ENCODE results near the gene PLPPR3. TPM values are rescaled to one million over a fixed set of nuclear protein-coding genes. Genes with fewer than 3 reads are reported as not detected.
"Not testable (repeated sequence)": the region's sequence is repeated elsewhere in the genome, so short reads cannot be mapped to it uniquely, and the experiment has no call there.

Gene PLPPR3
- total and polyA plus RNA-seq, 2 donors (not counting 1 experiment from before 2014, with no cell fraction given): 0.19 to 2.5 TPM

DNA sequence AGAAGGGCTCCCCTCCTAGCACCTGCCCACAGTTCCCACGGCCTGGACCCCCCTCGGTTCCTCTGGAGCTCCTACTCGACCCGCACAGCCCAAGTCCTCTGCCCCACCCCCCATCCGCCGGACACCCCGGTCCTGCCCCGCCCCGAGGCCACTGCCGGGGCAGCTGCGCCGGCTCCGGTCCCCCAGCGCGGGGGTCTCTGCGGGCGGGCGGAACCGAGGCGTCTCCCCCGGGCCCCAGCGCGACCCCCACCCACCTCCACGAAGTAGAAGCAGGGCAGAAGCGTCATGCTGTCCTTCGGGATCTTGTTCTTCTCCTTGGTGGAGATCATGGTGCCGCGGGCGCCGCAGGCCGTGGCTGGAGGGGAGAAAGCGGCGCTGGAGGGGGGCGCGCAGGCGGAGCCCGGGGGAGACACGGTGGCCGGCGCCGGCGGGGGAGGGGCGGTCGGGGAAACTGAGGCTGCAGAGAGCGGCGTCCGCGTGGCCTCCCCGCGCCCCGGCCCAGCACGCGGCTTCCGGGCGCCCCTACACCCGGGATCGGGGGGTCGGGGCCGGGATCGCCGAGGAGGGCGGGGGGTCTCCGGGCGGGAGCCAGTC lies 427 bp downstream of the PLPPR3 start:
- Histone ChIP-seq H2AFZ (ENCODE audit: low read length) (no peak overlapping the region), H3K4me2 (ENCODE audit: extremely low read depth, insufficient read depth, low read length) (no peak overlapping the region)
- DNase-seq (ENCODE audit: low read depth in 2 of 2): no peak

DNA sequence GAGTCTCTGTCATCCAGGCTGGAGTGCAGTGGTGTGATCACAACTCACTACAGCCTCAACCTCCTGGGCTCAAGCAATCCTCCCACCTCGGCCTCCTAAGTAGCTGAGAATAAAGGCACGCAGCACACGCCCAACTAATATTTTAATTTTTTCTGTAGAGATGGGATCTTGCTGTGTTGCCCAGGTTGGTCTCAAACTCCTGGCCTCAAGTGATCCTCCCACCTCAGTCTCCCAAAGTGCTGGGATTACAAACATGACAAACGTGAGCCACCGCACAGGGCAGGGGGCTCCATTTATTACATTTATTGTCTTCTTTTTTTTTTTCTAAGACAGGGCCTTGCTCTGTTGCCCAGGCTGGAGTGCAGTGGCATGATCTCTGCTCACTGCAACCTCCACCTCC lies 1.5 kb downstream of the PLPPR3 start:
- H3K9ac ChIP-seq (ENCODE audit: insufficient read depth, low read length); H3K4me1 ChIP-seq (ENCODE audit: control insufficient read depth, extremely low read depth, insufficient read depth, low read length); DNase-seq (ENCODE audit: low read depth in 2 of 2); H3K27ac ChIP-seq (ENCODE audit: insufficient read depth, low read length); H3K9me3 ChIP-seq (ENCODE audit: control insufficient read depth, insufficient read depth, low read depth, low read length); H3K27me3 ChIP-seq (ENCODE audit: control insufficient read depth, insufficient read depth, low read length); H2AFZ ChIP-seq (ENCODE audit: low read length); H3K4me2 ChIP-seq (ENCODE audit: extremely low read depth, insufficient read depth, low read length); H3K79me2 ChIP-seq (ENCODE audit: control insufficient read depth, insufficient read depth, low read length); H4K20me1 ChIP-seq (ENCODE audit: control insufficient read depth, extremely low read depth, insufficient read depth, low read length); H3K4me3 ChIP-seq (replicated peaks in 1 of 4; ENCODE audit: control extremely low read depth in 1 of 4, insufficient read depth in 1 of 4, low read depth in 3 of 4, low read length in 4 of 4); H3K36me3 ChIP-seq (ENCODE audit: control insufficient read depth, insufficient read depth, low read length): not testable (repeated sequence)

More for the DNA sequence above, 427 bp downstream of the PLPPR3 start:
- Histone ChIP-seq H3K79me2 (ENCODE audit: control insufficient read depth, insufficient read depth, low read length) (no peaks in the 10 kb centered on the region), H3K27ac (ENCODE audit: insufficient read depth, low read length) (no peak overlapping the region), H3K36me3 (ENCODE audit: control insufficient read depth, insufficient read depth, low read length) (no peaks in the 10 kb centered on the region), H3K27me3 (ENCODE audit: control insufficient read depth, insufficient read depth, low read length) (no peaks in the 10 kb centered on the region), H3K9me3 (ENCODE audit: control insufficient read depth, insufficient read depth, low read depth, low read length) (no peaks in the 10 kb centered on the region), H3K4me3 (replicated peaks in 1 of 4; ENCODE audit: control extremely low read depth in 1 of 4, insufficient read depth in 1 of 4, low read depth in 3 of 4, low read length in 4 of 4) (peak overlapping the region in 1 of 4 experiments; percentile 40), H3K4me1 (ENCODE audit: control insufficient read depth, extremely low read depth, insufficient read depth, low read length) (no peaks in the 10 kb centered on the region), H3K9ac (ENCODE audit: insufficient read depth, low read length) (no peak overlapping the region), H4K20me1 (ENCODE audit: control insufficient read depth, extremely low read depth, insufficient read depth, low read length) (no peaks in the 10 kb centered on the region)
- TF ChIP-seq, protein P1, sequence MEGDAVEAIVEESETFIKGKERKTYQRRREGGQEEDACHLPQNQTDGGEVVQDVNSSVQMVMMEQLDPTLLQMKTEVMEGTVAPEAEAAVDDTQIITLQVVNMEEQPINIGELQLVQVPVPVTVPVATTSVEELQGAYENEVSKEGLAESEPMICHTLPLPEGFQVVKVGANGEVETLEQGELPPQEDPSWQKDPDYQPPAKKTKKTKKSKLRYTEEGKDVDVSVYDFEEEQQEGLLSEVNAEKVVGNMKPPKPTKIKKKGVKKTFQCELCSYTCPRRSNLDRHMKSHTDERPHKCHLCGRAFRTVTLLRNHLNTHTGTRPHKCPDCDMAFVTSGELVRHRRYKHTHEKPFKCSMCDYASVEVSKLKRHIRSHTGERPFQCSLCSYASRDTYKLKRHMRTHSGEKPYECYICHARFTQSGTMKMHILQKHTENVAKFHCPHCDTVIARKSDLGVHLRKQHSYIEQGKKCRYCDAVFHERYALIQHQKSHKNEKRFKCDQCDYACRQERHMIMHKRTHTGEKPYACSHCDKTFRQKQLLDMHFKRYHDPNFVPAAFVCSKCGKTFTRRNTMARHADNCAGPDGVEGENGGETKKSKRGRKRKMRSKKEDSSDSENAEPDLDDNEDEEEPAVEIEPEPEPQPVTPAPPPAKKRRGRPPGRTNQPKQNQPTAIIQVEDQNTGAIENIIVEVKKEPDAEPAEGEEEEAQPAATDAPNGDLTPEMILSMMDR (conservative IDR thresholded peaks at IDR 0.05 in 1 of 2, IDR thresholded peaks at IDR 0.05 in 1 of 2; ENCODE audit: low read depth in 1 of 2, low read length in 2 of 2): no peak
- no peak for TF ChIP-seq EZH2 (IDR thresholded peaks at IDR 0.05; ENCODE audit: low read length, missing control alignments)

DNA sequence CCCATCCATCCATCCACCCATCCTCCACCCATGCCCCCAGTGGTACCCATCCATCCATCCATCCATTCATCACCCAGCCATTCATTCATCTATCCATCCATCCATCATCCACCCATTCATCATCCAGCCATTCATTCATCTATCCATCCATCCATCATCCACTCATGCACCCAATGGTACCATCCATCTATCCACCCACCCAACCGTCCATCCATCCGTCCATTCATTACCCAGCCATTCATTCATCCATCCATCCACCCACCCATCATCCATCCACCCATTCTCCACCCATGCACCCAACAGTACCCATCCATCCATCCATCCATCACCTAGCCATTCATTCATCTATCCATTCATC lies 5.3 kb downstream of the PLPPR3 start:
- no peaks in the 10 kb centered on the region for H3K79me2 ChIP-seq (ENCODE audit: control insufficient read depth, insufficient read depth, low read length)
- H3K27ac ChIP-seq (ENCODE audit: insufficient read depth, low read length): no peak overlapping the region
- H4K20me1 ChIP-seq (ENCODE audit: control insufficient read depth, extremely low read depth, insufficient read depth, low read length): no peaks in the 10 kb centered on the region
- H3K36me3 ChIP-seq (ENCODE audit: control insufficient read depth, insufficient read depth, low read length): peaks cover 21% of the 10 kb centered on the region
- no peak for DNase-seq (ENCODE audit: low read depth in 2 of 2)
- H3K9me3 ChIP-seq (ENCODE audit: control insufficient read depth, insufficient read depth, low read depth, low read length): no peaks in the 10 kb centered on the region
- no peak overlapping the region for H3K9ac ChIP-seq (ENCODE audit: insufficient read depth, low read length)
- TF ChIP-seq, protein P1 (conservative IDR thresholded peaks at IDR 0.05 in 1 of 2, IDR thresholded peaks at IDR 0.05 in 1 of 2; ENCODE audit: low read depth in 1 of 2, low read length in 2 of 2): no peak
- no peak for TF ChIP-seq EZH2 (IDR thresholded peaks at IDR 0.05; ENCODE audit: low read length, missing control alignments)
- H3K4me2 ChIP-seq (ENCODE audit: extremely low read depth, insufficient read depth, low read length): no peak overlapping the region
- H3K4me1 ChIP-seq (ENCODE audit: control insufficient read depth, extremely low read depth, insufficient read depth, low read length): no peaks in the 10 kb centered on the region
- H3K4me3 ChIP-seq (replicated peaks in 1 of 4; ENCODE audit: control extremely low read depth in 1 of 4, insufficient read depth in 1 of 4, low read depth in 3 of 4, low read length in 4 of 4): no peak overlapping the region
- no peak overlapping the region for H2AFZ ChIP-seq (ENCODE audit: low read length)
- H3K27me3 ChIP-seq (ENCODE audit: control insufficient read depth, insufficient read depth, low read length): no peaks in the 10 kb centered on the region
